Thyroid gland (tissue), 4 donors: ENCODE measurements around the gene LTV1.

Source experiments
- CTCF ChIP-seq, 6 experiments: fragments of 200-600 bp in 3 of 6; fragments of 450-650 bp in 3 of 6; sonication (generic) in 3 of 6; IDR thresholded peaks; one replicate each; pipeline ENCODE4 v1.5.1; 2016 to 2019; ENCODE audit warnings: antibody characterized with exemption in 6 of 6, mild to moderate bottlenecking in 2 of 6, inconsistent platforms in 1 of 6, moderate library complexity in 1 of 6
- POLR2A ChIP-seq, 2 donors: fragments of 450-650 bp; IDR thresholded peaks; one replicate each; pipeline ENCODE4 v1.6.1; 2017; ENCODE audit warnings: antibody characterized with exemption in 2 of 2, mild to moderate bottlenecking in 2 of 2, moderate library complexity in 1 of 2

DNA sequence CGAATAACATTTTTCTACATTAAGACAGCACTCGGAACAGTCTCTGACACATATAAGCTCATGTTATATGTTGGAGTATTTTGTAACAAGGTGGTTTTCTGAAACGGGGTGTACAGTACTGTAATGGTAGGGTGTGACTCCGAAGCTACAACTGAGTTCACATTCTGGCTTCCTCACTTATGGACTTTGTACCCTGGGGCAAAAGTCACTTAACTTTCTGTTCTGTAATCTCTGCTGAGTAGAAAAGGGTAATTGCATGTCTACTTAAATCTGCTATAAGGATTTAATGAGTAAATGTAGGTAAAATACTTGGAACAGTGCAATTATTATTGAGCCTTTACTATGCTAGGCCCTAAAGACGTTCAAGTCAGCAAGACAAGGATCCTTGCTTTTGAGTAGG, 4.7 kb upstream of the LTV1 start:
- TF ChIP-seq POLR2A (IDR thresholded peaks at IDR 0.05) (no peak), CTCF (IDR thresholded peaks at IDR 0.05) (no peak)
